ENCODE measurements around the gene GALNT5. TPM values are rescaled to one million over a fixed set of nuclear protein-coding genes. Genes with fewer than 3 reads are reported as not detected.

Gene GALNT5
- total RNA-seq, result under 0.01 and 0.06 TPM in 2 replicates

GRCh38 chr2:157257312-157258252, at the start of gene GALNT5:
GALNT5 (plus strand) TSS chr2:157257705; CDS start chr2:157258083, 378 bp downstream.

GRCh38 chr2:157325786-157326185, 68.3 kb downstream of the GALNT5 start, which contains the start of gene ERMN:
ERMN (minus strand) TSS chr2:157325824; CDS start chr2:157325642, 182 bp downstream.

Other genes starting within 250 kb of the GALNT5 start
- not detected in 2 replicates for gene ERMN, start 68.1 kb downstream of the GALNT5 start, total RNA-seq
- not detected in 2 replicates for gene CYTIP, start 186.4 kb downstream of the GALNT5 start, total RNA-seq

Data from bladder microvascular endothelial cell (primary cell).